WTC11 (cell line): ENCODE results near the gene ELMO3. TPM values are rescaled to one million over a fixed set of nuclear protein-coding genes. Genes with fewer than 3 reads are reported as not detected.

Source experiments
- ATF1 ChIP-seq: sonication (generic); formaldehyde crosslinking; IDR thresholded peaks from 2 replicates; pipeline ENCODE4 v1.8.1; 2023; ENCODE audit warnings: mild to moderate bottlenecking, moderate library complexity, missing genetic modification reagents
- CBFB ChIP-seq: sonication (generic); formaldehyde crosslinking; IDR thresholded peaks from 2 replicates; pipeline ENCODE4 v1.8.1; 2022; ENCODE audit warnings: mild to moderate bottlenecking, low read depth, missing genetic modification reagents
- CDX4 ChIP-seq: fragments of 250-450 bp; sonication (Bioruptor Pico); IDR thresholded peaks from 2 replicates; pipeline ENCODE4 v1.9.0; 2021; ENCODE audit warnings: moderate library complexity, mild to moderate bottlenecking, inconsistent platforms, borderline replicate concordance
- ELF4 ChIP-seq: sonication (generic); formaldehyde crosslinking; IDR thresholded peaks from 2 replicates; pipeline ENCODE4 v1.8.1; 2022; ENCODE audit warnings: low read depth, mild to moderate bottlenecking, moderate library complexity, missing genetic modification reagents
- ETV6 ChIP-seq: sonication (generic); formaldehyde crosslinking; IDR thresholded peaks from 2 replicates; pipeline ENCODE4 v1.8.1; 2022; ENCODE audit warnings: mild to moderate bottlenecking, missing genetic modification reagents
- FOXJ3 ChIP-seq: sonication (generic); formaldehyde crosslinking; IDR thresholded peaks from 2 replicates; pipeline ENCODE4 v1.9.0; 2021; ENCODE audit warnings: missing genetic modification reagents, mild to moderate bottlenecking, borderline replicate concordance
- FOXK1 ChIP-seq: sonication (generic); formaldehyde crosslinking; IDR thresholded peaks from 2 replicates; pipeline ENCODE4 v1.8.0; 2022; ENCODE audit warnings: mild to moderate bottlenecking, moderate library complexity, missing genetic modification reagents
- NR2C2 ChIP-seq: sonication (generic); formaldehyde crosslinking; IDR thresholded peaks from 2 replicates; pipeline ENCODE4 v1.8.0; 2022; ENCODE audit warnings: mild to moderate bottlenecking, missing genetic modification reagents
- RORB ChIP-seq: fragments of 250-450 bp; sonication (Bioruptor Pico); IDR thresholded peaks from 2 replicates; pipeline ENCODE4 v1.9.0; 2021; ENCODE audit warnings: mild to moderate bottlenecking
- SOX15 ChIP-seq: fragments of 250-450 bp; sonication (Bioruptor Pico); IDR thresholded peaks from 2 replicates; pipeline ENCODE4 v1.9.0; 2021; ENCODE audit warnings: mild to moderate bottlenecking
- TEAD1 ChIP-seq: sonication (generic); formaldehyde crosslinking; IDR thresholded peaks from 2 replicates; pipeline ENCODE4 v1.8.0; 2022; ENCODE audit warnings: mild to moderate bottlenecking, missing genetic modification reagents
- TP53 ChIP-seq: sonication (generic); formaldehyde crosslinking; IDR thresholded peaks from 2 replicates; pipeline ENCODE4 v1.8.1; 2023; ENCODE audit warnings: mild to moderate bottlenecking, missing genetic modification reagents
- ZNF263 ChIP-seq: sonication (generic); formaldehyde crosslinking; IDR thresholded peaks from 2 replicates; pipeline ENCODE4 v1.8.1; 2022; ENCODE audit warnings: low read depth, mild to moderate bottlenecking, moderate library complexity, missing genetic modification reagents
- ZNF396 ChIP-seq: fragments of 250-450 bp; sonication (Bioruptor Pico); IDR thresholded peaks from 2 replicates; pipeline ENCODE4 v1.8.0; 2021; ENCODE audit warnings: mild to moderate bottlenecking, moderate library complexity, borderline replicate concordance
- total RNA-seq: library from RNA; stranded (reverse); gene quantifications from 3 replicates; pipeline ENCODE4 v1.2.3, GENCODE V29; 2021
- TF ChIP-seq, protein P1 (sequence below): sonication (generic); formaldehyde crosslinking; IDR thresholded peaks from 2 replicates; pipeline ENCODE4 v1.8.1; 2023; ENCODE audit warnings: mild to moderate bottlenecking, missing genetic modification reagents, borderline replicate concordance
- TF ChIP-seq, protein P2 (sequence below): sonication (generic); formaldehyde crosslinking; IDR thresholded peaks from 2 replicates; pipeline ENCODE4 v1.8.1; 2022; ENCODE audit warnings: low read depth, missing genetic modification reagents, borderline replicate concordance
- TF ChIP-seq, protein P3 (sequence below): sonication (generic); formaldehyde crosslinking; conservative IDR thresholded peaks from 2 replicates; pipeline ENCODE4 v1.8.1; 2022; ENCODE audit warnings: mild to moderate bottlenecking, missing genetic modification reagents
- TF ChIP-seq, protein P4 (sequence below): sonication (generic); formaldehyde crosslinking; IDR thresholded peaks from 2 replicates; pipeline ENCODE4 v1.8.1; 2022; ENCODE audit warnings: missing genetic modification reagents, borderline replicate concordance
- TF ChIP-seq, protein P5 (sequence below): sonication (generic); formaldehyde crosslinking; IDR thresholded peaks from 2 replicates; pipeline ENCODE4 v1.8.1; 2022; ENCODE audit warnings: mild to moderate bottlenecking, missing genetic modification reagents, moderate library complexity, borderline replicate concordance
- TF ChIP-seq, protein P6 (sequence below): sonication (generic); formaldehyde crosslinking; IDR thresholded peaks from 2 replicates; pipeline ENCODE4 v1.8.0; 2022; ENCODE audit warnings: missing genetic modification reagents
- TF ChIP-seq, protein P7 (sequence below): fragments of 250-450 bp; sonication (Bioruptor Pico); conservative IDR thresholded peaks from 2 replicates; pipeline ENCODE4 v1.9.0; 2021; ENCODE audit warnings: mild to moderate bottlenecking

ELMO3 gene
- total RNA-seq, 1 experiment from 2014 or later = 13.6 TPM

- TF ChIP-seq FOXJ3 (CRISPR knock-in tag) (no peak), TEAD1 (CRISPR knock-in tag) (peak; percentile 46; the same call in 1 of the 2 replicates), ZNF263 (CRISPR knock-in tag) (no peak), FOXK1 (CRISPR knock-in tag) (peak; percentile 94), ETV6 (CRISPR knock-in tag) (peak; percentile 36; the same call in 1 of the 2 replicates), CDX4 (CRISPR knock-in tag) (no peak), SOX15 (CRISPR knock-in tag) (no peak), CBFB (CRISPR knock-in tag) (0 out of 2 replicates have a peak, but pooled peaks have one; percentile 39), RORB (CRISPR knock-in tag) (no peak), ZNF396 (CRISPR knock-in tag) (no peak), ATF1 (CRISPR knock-in tag) (peak; percentile 89; the same call in 1 of the 2 replicates), ELF4 (CRISPR knock-in tag) (no peak), NR2C2 (no peak), TP53 (CRISPR knock-in tag) (no peak)
- TF ChIP-seq, protein P1, sequence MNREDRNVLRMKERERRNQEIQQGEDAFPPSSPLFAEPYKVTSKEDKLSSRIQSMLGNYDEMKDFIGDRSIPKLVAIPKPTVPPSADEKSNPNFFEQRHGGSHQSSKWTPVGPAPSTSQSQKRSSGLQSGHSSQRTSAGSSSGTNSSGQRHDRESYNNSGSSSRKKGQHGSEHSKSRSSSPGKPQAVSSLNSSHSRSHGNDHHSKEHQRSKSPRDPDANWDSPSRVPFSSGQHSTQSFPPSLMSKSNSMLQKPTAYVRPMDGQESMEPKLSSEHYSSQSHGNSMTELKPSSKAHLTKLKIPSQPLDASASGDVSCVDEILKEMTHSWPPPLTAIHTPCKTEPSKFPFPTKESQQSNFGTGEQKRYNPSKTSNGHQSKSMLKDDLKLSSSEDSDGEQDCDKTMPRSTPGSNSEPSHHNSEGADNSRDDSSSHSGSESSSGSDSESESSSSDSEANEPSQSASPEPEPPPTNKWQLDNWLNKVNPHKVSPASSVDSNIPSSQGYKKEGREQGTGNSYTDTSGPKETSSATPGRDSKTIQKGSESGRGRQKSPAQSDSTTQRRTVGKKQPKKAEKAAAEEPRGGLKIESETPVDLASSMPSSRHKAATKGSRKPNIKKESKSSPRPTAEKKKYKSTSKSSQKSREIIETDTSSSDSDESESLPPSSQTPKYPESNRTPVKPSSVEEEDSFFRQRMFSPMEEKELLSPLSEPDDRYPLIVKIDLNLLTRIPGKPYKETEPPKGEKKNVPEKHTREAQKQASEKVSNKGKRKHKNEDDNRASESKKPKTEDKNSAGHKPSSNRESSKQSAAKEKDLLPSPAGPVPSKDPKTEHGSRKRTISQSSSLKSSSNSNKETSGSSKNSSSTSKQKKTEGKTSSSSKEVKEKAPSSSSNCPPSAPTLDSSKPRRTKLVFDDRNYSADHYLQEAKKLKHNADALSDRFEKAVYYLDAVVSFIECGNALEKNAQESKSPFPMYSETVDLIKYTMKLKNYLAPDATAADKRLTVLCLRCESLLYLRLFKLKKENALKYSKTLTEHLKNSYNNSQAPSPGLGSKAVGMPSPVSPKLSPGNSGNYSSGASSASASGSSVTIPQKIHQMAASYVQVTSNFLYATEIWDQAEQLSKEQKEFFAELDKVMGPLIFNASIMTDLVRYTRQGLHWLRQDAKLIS = no peak
- TF ChIP-seq, protein P2, sequence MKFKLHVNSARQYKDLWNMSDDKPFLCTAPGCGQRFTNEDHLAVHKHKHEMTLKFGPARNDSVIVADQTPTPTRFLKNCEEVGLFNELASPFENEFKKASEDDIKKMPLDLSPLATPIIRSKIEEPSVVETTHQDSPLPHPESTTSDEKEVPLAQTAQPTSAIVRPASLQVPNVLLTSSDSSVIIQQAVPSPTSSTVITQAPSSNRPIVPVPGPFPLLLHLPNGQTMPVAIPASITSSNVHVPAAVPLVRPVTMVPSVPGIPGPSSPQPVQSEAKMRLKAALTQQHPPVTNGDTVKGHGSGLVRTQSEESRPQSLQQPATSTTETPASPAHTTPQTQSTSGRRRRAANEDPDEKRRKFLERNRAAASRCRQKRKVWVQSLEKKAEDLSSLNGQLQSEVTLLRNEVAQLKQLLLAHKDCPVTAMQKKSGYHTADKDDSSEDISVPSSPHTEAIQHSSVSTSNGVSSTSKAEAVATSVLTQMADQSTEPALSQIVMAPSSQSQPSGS (CRISPR knock-in tag) = no peak
- TF ChIP-seq, protein P3, sequence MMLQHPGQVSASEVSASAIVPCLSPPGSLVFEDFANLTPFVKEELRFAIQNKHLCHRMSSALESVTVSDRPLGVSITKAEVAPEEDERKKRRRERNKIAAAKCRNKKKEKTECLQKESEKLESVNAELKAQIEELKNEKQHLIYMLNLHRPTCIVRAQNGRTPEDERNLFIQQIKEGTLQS (CRISPR knock-in tag) = no peak
- TF ChIP-seq, protein P4, sequence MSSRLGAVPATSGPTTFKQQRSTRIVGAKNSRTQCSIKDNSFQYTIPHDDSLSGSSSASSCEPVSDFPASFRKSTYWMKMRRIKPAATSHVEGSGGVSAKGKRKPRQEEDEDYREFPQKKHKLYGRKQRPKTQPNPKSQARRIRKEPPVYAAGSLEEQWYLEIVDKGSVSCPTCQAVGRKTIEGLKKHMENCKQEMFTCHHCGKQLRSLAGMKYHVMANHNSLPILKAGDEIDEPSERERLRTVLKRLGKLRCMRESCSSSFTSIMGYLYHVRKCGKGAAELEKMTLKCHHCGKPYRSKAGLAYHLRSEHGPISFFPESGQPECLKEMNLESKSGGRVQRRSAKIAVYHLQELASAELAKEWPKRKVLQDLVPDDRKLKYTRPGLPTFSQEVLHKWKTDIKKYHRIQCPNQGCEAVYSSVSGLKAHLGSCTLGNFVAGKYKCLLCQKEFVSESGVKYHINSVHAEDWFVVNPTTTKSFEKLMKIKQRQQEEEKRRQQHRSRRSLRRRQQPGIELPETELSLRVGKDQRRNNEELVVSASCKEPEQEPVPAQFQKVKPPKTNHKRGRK (CRISPR knock-in tag) = no peak
- TF ChIP-seq, protein P5, sequence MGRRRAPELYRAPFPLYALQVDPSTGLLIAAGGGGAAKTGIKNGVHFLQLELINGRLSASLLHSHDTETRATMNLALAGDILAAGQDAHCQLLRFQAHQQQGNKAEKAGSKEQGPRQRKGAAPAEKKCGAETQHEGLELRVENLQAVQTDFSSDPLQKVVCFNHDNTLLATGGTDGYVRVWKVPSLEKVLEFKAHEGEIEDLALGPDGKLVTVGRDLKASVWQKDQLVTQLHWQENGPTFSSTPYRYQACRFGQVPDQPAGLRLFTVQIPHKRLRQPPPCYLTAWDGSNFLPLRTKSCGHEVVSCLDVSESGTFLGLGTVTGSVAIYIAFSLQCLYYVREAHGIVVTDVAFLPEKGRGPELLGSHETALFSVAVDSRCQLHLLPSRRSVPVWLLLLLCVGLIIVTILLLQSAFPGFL (CRISPR knock-in tag) = no peak
- TF ChIP-seq, protein P6, sequence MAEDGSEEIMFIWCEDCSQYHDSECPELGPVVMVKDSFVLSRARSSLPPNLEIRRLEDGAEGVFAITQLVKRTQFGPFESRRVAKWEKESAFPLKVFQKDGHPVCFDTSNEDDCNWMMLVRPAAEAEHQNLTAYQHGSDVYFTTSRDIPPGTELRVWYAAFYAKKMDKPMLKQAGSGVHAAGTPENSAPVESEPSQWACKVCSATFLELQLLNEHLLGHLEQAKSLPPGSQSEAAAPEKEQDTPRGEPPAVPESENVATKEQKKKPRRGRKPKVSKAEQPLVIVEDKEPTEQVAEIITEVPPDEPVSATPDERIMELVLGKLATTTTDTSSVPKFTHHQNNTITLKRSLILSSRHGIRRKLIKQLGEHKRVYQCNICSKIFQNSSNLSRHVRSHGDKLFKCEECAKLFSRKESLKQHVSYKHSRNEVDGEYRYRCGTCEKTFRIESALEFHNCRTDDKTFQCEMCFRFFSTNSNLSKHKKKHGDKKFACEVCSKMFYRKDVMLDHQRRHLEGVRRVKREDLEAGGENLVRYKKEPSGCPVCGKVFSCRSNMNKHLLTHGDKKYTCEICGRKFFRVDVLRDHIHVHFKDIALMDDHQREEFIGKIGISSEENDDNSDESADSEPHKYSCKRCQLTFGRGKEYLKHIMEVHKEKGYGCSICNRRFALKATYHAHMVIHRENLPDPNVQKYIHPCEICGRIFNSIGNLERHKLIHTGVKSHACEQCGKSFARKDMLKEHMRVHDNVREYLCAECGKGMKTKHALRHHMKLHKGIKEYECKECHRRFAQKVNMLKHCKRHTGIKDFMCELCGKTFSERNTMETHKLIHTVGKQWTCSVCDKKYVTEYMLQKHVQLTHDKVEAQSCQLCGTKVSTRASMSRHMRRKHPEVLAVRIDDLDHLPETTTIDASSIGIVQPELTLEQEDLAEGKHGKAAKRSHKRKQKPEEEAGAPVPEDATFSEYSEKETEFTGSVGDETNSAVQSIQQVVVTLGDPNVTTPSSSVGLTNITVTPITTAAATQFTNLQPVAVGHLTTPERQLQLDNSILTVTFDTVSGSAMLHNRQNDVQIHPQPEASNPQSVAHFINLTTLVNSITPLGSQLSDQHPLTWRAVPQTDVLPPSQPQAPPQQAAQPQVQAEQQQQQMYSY (CRISPR knock-in tag) = no peak
- TF ChIP-seq, protein P7, sequence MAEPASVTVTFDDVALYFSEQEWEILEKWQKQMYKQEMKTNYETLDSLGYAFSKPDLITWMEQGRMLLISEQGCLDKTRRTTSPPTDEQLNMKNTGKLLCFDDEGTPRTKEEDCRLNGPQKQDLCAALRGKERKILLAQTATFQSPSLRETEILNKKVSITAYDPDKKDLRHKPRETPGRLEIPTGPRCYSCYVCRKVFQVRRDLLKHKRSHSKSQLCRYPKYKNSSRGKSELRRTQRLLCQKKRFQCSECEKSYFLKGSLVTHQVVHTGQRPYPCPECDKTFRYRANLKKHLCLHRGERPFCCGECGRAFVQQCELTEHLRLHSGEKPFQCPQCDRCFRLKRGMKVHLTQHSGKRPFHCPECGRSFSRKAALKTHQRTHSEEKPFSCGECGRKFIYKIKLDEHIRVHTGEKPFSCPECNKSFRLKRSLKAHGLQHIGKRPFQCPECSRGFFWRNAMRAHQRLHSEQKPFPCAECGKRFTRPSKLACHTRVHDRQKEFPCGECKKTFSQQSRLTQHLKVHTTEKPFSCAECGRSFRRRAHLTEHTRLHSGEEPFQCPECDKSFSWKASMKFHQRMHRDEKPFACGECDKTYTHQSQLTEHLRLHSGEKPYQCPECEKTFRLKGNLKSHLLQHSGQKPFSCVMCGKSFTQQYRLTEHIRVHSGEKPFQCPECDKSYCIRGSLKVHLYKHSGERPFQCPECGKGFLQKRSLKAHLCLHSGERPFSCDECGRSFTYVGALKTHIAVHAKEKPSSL (CRISPR knock-in tag) = no peak
Measured at GRCh38 chr16:67226804-67227566, 28.1 kb downstream of the ELMO3 start, which contains the start of gene TMEM208 (continued).
